HCEC 1CT (cell line): ENCODE results near the gene COL9A3.
A peak's percentile ranks its signal among the peaks of the same experiment; 100 is the strongest.

Source experiments
- DNase-seq: peaks from one replicate; pipeline ENCODE4 v3.0.0-alpha.2; 2017

COL9A3 gene

GRCh38 chr20:62860391-62860923 lies 43.6 kb downstream of the COL9A3 start:
- DNase-seq, result no peak

GRCh38 chr20:62860924-62861691 lies 44.3 kb downstream of the COL9A3 start:
- DNase-seq, result peak; percentile 9

GRCh38 chr20:62861726-62862336 lies 45.0 kb downstream of the COL9A3 start, which contains the start of gene TCFL5:
Gene TCFL5 (minus strand): TSS chr20:62861822. CDS start chr20:62861670, 152 bp downstream.
- DNase-seq, result peak; percentile 74

- DNase-seq, result no peak
Observed at GRCh38 chr20:62864207-62864606, 47.4 kb downstream of the COL9A3 start.

GRCh38 chr20:62872184-62872847 lies 55.5 kb downstream of the COL9A3 start:
- DNase-seq, result no peak

GRCh38 chr20:62872862-62873261 lies 56.0 kb downstream of the COL9A3 start:
- no peak for DNase-seq

GRCh38 chr20:62873280-62873679 lies 56.4 kb downstream of the COL9A3 start:
- no peak for DNase-seq

GRCh38 chr20:62873681-62874031 lies 56.8 kb downstream of the COL9A3 start:
- DNase-seq, result peak; percentile 13

- no peak for DNase-seq
Observed at GRCh38 chr20:62874964-62875344, 58.1 kb downstream of the COL9A3 start.

GRCh38 chr20:62875419-62876361 lies 58.8 kb downstream of the COL9A3 start:
- peak; percentile 36 for DNase-seq

- DNase-seq, result no peak
Observed at GRCh38 chr20:62876501-62876901, 59.7 kb downstream of the COL9A3 start.

- no peak for DNase-seq
Observed at GRCh38 chr20:62876902-62877816, 60.3 kb downstream of the COL9A3 start.

GRCh38 chr20:62878244-62879038 lies 61.6 kb downstream of the COL9A3 start:
- DNase-seq, result no peak

GRCh38 chr20:62879275-62880146 lies 62.7 kb downstream of the COL9A3 start:
- DNase-seq, result no peak

- no peak for DNase-seq
Observed at GRCh38 chr20:62880147-62880934, 63.5 kb downstream of the COL9A3 start.

GRCh38 chr20:62880935-62881661 lies 64.2 kb downstream of the COL9A3 start:
- no peak for DNase-seq

GRCh38 chr20:62881662-62882395 lies 65.0 kb downstream of the COL9A3 start:
- no peak for DNase-seq
